Medulla oblongata (tissue), 1 donor: ENCODE data around the gene CNBD2.
"Not testable (repeated sequence)": the region's sequence is repeated elsewhere in the genome, so short reads cannot be mapped to it uniquely, and the experiment has no call there.

Source experiments
- DNase-seq: peaks from one replicate; pipeline ENCODE4 v3.0.0-alpha.2; 2015; ENCODE audit errors: extremely low spot score

The CNBD2 gene

GRCh38 chr20:36018208-36018988, 50.0 kb downstream of the CNBD2 start:
- DNase-seq = no peak

- not testable (repeated sequence) for DNase-seq
These were observed 57.7 kb downstream of the CNBD2 start for GRCh38 chr20:36026131-36026530.

GRCh38 chr20:36028106-36028808, 59.9 kb downstream of the CNBD2 start:
- DNase-seq = no peak

GRCh38 chr20:36030149-36030548, 61.8 kb downstream of the CNBD2 start:
- DNase-seq = no peak

GRCh38 chr20:36031806-36032205, 63.4 kb downstream of the CNBD2 start:
- DNase-seq = no peak

GRCh38 chr20:36034875-36035274, 66.5 kb downstream of the CNBD2 start:
- DNase-seq = no peak

GRCh38 chr20:36035745-36036144, 67.4 kb downstream of the CNBD2 start:
- DNase-seq = no peak

- no peak for DNase-seq
These were observed 68.3 kb downstream of the CNBD2 start for GRCh38 chr20:36036688-36037087.

- no peak for DNase-seq
These were observed 72.2 kb downstream of the CNBD2 start for GRCh38 chr20:36040571-36040970.

- no peak for DNase-seq
These were observed 75.1 kb downstream of the CNBD2 start for GRCh38 chr20:36043441-36043840.

- DNase-seq = no peak
These were observed 75.6 kb downstream of the CNBD2 start for GRCh38 chr20:36043892-36044515.

GRCh38 chr20:36045373-36045714, 77.0 kb downstream of the CNBD2 start:
- DNase-seq = no peak

GRCh38 chr20:36046073-36046798, 77.8 kb downstream of the CNBD2 start:
- DNase-seq = not testable (repeated sequence)

- DNase-seq = not testable (repeated sequence)
These were observed 81.0 kb downstream of the CNBD2 start for GRCh38 chr20:36049408-36049807.

- DNase-seq = peak; percentile 90
These were observed 82.3 kb downstream of the CNBD2 start for GRCh38 chr20:36050436-36051317.

- no peak for DNase-seq
These were observed 83.1 kb downstream of the CNBD2 start for GRCh38 chr20:36051318-36052116.

- no peak for DNase-seq
These were observed 83.7 kb downstream of the CNBD2 start for GRCh38 chr20:36052117-36052513.

GRCh38 chr20:36053863-36054518, 85.6 kb downstream of the CNBD2 start:
- not testable (repeated sequence) for DNase-seq

- DNase-seq = no peak
These were observed 86.8 kb downstream of the CNBD2 start for GRCh38 chr20:36055145-36055544.

- no peak for DNase-seq
These were observed 92.3 kb downstream of the CNBD2 start for GRCh38 chr20:36060676-36061075.
